Fibroblast of the aortic adventitia (primary cell): Measurements from ENCODE around the gene TIGIT. TPM values are rescaled to one million over a fixed set of nuclear protein-coding genes. Genes with fewer than 3 reads are reported as not detected.

Source experiments
- DNase-seq: peaks from one replicate; pipeline ENCODE4 v3.0.0-alpha.2; 2010; ENCODE audit warnings: low read depth
- H3K4me3 ChIP-seq: 2 replicates; pipeline ENCODE4 v1.5.1; 2011; ENCODE audit warnings: low read depth, mild to moderate bottlenecking, control low read depth, low read length, moderate library complexity
- total RNA-seq: library from RNA; depleted of rRNA; stranded (reverse); fragments of >200 nt; gene quantifications from 2 replicates; pipeline ENCODE4 v1.2.3, GENCODE V29; 2012; ENCODE audit warnings: low replicate concordance
- TF ChIP-seq, protein P1 (sequence below): IDR thresholded peaks from 2 replicates; pipeline ENCODE4 v1.5.1; 2011; ENCODE audit warnings: mild to moderate bottlenecking, low read length, control low read depth, inconsistent platforms; ENCODE audit not compliant: insufficient read depth

Gene TIGIT
- total RNA-seq, 1 donor: 0.18 TPM

DNA sequence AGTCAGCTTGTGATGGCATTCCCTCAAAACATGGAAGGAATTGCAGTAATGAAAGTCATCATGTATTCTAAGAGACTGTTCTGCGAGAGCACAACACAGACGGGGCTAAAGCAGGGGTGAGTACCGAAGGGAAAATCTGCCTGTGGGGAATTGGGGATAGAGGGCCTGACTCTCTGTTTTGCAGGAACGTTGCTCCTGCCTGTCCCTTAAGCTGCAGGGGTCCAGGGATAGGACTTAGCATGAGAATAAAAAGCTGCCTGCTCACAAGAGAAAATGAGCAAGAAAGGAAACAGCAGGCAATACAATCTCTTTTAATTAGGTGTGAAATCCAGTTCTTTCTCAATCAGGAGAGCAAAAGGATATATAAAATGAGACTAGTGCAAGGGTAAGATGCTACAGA is 62.2 kb downstream of the TIGIT start:
- no peak for DNase-seq
- TF ChIP-seq, protein P1, sequence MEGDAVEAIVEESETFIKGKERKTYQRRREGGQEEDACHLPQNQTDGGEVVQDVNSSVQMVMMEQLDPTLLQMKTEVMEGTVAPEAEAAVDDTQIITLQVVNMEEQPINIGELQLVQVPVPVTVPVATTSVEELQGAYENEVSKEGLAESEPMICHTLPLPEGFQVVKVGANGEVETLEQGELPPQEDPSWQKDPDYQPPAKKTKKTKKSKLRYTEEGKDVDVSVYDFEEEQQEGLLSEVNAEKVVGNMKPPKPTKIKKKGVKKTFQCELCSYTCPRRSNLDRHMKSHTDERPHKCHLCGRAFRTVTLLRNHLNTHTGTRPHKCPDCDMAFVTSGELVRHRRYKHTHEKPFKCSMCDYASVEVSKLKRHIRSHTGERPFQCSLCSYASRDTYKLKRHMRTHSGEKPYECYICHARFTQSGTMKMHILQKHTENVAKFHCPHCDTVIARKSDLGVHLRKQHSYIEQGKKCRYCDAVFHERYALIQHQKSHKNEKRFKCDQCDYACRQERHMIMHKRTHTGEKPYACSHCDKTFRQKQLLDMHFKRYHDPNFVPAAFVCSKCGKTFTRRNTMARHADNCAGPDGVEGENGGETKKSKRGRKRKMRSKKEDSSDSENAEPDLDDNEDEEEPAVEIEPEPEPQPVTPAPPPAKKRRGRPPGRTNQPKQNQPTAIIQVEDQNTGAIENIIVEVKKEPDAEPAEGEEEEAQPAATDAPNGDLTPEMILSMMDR: no peak
- H3K4me3 ChIP-seq: no peak overlapping the region

DNA sequence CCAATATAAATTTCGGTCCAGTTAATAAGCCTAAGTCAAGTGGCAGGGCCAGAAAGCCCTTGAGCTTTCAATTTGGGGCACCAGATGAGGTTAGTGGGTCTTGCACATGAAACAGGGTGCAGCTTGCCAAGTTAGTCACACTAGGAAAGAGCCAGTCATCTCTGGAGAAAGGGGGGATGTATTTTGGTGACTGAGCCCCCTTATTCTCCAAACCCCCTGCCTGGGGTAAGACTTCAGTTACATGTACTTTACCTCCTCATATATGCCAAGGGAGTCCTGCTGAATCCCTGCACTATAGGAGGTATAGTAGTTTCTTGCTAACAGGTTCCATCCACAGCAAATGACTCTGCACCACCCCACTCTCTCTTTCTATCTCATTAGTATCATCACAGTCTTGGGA is 62.7 kb downstream of the TIGIT start:
- no peak for DNase-seq
- no peak overlapping the region for H3K4me3 ChIP-seq
- TF ChIP-seq, protein P1: no peak

Other genes starting within 250 kb of the TIGIT start
- 4.2 and 7.4 TPM in 2 replicates for gene CCDC191, start 237.5 kb upstream of the TIGIT start, total RNA-seq
- gene QTRT2, start 237.3 kb upstream of the TIGIT start, total RNA-seq: 23.7 and 33.9 TPM in 2 replicates
- not detected in 2 replicates for gene DRD3, start 115.0 kb upstream of the TIGIT start, total RNA-seq
- gene ZNF80, start 56.5 kb upstream of the TIGIT start, total RNA-seq: not detected in 2 replicates